GM13977 (cell line): Measurements from ENCODE around the gene PCDH9.

Source experiments
- DNase-seq: peaks from one replicate; pipeline ENCODE4 v3.0.0; 2012; ENCODE audit warnings: low spot score
- in situ Hi-C: fragments of 300-500 bp; cut with MboI; formaldehyde crosslinking; loops from one replicate; pipeline ENCODE4 v1.12.0; 2022; ENCODE audit warnings: low sequenced_read_pairs, low pct_unique_long_range_greater_than_20kb, mixed read lengths, inconsistent platforms; ENCODE audit not compliant: unreplicated experiment
- TF ChIP-seq, protein P1 (sequence below): IDR thresholded peaks from 2 replicates; pipeline ENCODE4 v1.5.1; 2012; ENCODE audit warnings: mild to moderate bottlenecking, control low read depth; ENCODE audit not compliant: insufficient read depth; ENCODE audit errors: extremely low read depth, missing control alignments

Gene PCDH9

DNA sequence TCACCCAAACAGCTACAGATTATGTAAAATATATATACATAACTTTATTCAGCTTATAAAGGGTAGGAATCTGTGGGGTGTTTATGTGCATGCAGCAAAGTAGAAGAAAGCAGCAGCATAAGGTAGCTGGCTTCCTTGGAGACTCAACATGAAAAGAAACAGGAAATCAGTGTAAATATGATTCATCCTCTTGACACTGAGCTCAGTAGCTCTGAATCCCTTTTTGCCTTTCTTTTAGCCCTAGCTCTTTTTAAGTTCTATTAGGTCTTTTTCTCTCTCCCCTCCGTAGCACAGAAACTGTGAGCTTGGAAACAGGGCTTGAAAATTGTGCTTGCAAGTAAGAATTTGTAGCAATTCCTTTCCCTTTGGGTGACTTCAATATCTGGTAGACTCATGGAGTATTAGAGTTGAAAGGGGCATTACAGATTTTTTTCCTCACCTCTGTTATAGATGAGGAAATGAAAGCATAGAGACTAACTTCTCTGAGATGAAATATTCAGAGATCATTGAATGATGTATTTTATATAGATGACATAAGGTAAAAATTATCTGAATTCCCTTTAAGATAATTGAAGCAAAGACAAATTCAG is 314.4 kb downstream of the PCDH9 start:
- TF ChIP-seq, protein P1, sequence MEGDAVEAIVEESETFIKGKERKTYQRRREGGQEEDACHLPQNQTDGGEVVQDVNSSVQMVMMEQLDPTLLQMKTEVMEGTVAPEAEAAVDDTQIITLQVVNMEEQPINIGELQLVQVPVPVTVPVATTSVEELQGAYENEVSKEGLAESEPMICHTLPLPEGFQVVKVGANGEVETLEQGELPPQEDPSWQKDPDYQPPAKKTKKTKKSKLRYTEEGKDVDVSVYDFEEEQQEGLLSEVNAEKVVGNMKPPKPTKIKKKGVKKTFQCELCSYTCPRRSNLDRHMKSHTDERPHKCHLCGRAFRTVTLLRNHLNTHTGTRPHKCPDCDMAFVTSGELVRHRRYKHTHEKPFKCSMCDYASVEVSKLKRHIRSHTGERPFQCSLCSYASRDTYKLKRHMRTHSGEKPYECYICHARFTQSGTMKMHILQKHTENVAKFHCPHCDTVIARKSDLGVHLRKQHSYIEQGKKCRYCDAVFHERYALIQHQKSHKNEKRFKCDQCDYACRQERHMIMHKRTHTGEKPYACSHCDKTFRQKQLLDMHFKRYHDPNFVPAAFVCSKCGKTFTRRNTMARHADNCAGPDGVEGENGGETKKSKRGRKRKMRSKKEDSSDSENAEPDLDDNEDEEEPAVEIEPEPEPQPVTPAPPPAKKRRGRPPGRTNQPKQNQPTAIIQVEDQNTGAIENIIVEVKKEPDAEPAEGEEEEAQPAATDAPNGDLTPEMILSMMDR = no peak
- DNase-seq = no peak
- in situ Hi-C loops = no loop called here

DNA sequence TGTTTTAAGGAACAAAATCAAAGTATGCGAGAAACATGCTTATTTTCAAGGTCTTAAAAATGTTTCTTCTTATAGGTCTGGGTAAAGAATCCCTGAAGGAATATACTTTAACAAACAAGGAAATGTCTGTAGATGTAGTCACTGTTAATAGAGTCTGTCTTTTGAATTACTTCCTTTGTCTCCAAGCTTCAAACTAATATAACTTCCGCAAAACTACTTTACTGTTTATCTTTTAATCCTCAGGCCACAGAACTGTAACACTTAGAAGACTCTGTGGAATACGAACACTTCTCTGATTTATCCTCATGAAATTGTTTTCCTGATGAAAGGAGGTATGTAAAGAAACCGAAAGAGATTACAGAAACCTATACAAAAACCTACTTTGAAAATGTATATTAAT is 316.0 kb downstream of the PCDH9 start:
- in situ Hi-C loops = no loop called here
- no peak for DNase-seq
- TF ChIP-seq, protein P1 = no peak

DNA sequence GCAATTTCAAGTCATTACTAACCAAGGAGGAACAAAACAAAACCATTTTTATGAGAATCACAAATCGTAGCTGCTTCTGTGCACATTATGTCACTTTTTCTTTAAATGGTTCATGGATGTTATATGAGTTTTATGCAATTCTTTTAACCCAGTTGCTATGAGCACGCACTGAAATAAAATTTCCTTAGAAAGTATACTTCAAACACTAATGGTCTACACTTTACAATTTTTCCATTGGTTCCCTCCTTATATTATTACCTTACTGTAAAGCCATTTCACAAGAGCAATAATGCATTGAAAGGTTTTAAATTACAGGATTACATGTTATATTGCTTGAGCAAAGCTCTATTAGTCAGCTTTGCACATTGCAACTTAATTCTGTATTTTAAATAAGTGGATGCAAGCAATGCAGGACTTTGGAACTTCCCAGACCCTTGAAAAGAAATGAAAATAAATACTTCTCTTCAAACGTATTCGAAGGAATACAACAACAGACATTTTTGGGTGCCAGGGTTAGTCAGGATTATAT is 318.7 kb downstream of the PCDH9 start:
- TF ChIP-seq, protein P1 = no peak
- DNase-seq = no peak
- in situ Hi-C loops = no loop called here

DNA sequence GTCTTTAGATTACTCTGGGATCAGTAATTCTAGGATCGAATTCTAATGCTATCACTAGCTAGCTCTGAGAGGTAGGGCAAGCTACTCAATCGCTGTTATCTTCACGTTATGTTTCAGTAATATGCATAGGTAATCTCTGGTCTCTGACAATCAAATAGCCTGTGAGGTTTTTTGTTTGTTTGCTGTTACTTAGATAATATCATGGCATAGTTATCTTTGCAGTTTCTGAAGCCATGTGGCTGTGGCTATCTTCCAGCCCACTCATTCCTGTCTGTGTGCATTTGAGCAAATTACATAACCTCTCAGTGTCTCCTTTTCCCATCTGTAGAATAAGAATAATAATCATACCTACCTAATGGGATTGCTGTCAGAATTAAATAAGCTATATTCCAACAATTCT is 330.2 kb downstream of the PCDH9 start:
- in situ Hi-C loops = no loop called here
- no peak for DNase-seq
- TF ChIP-seq, protein P1 = no peak

DNA sequence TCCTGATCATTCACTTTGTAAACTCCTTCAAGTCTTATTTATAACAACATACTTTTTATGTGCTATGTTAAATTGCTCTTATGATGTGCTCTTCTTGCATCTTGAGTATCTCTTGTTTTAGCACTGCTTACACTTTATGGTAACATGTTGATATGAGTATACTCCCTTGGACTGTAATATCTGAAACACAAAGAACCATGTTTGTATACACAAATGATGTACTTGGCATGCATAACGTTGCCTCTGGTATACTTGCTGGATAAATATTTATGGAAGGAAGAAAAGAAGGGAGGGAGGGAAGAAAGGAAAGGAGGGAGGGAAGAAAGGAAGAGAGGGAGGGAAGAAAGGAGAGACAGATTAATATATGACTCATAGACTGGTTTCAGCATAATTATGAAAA is 333.2 kb downstream of the PCDH9 start:
- DNase-seq = no peak
- TF ChIP-seq, protein P1 = no peak
- in situ Hi-C loops = no loop called here

DNA sequence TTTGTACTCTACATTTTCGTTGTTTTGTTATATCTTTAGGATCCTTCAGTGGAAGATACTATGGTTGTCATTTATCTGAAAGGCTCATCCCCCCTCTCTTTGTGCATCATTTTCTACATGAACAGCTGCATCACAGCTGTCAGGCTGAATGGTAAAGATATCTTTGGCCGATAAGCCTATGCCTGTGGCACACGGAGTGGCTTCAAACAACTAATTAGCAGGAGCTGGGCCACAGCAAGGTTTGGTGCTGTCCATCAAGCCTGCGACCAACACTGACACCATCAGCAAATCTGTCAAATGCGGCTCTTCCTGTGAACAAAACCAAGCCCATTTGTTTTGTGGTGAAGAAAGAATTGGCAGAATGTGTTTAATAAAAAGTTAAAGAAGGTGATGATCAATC is 334.4 kb downstream of the PCDH9 start:
- TF ChIP-seq, protein P1 = no peak
- no peak for DNase-seq
- in situ Hi-C loops = no loop called here
